Gastrocnemius medialis (tissue), 4 donors: Measurements from ENCODE around the gene TXNRD2.

Experiments used
- CTCF ChIP-seq, 5 experiments: fragments of 450-650 bp in 3 of 5; fragments of 200-600 bp in 2 of 5; sonication (generic) in 2 of 5; IDR thresholded peaks in 4 of 5; conservative IDR thresholded peaks in 1 of 5; 1 replicate in 4 of 5; 2 replicates in 1 of 5; pipeline ENCODE4 v1.5.1; 2016 to 2019; ENCODE audit warnings: antibody characterized with exemption in 5 of 5, mild to moderate bottlenecking in 3 of 5, moderate library complexity in 3 of 5
- POLR2A ChIP-seq, 2 donors: fragments of 450-650 bp; IDR thresholded peaks; one replicate each; pipeline ENCODE4 v1.6.1; 2017; ENCODE audit warnings: antibody characterized with exemption in 2 of 2, mild to moderate bottlenecking in 2 of 2, moderate library complexity in 2 of 2

GRCh38 chr22:19909350-19910179, 32.1 kb downstream of the TXNRD2 start:
- TF ChIP-seq CTCF (IDR thresholded peaks at IDR 0.05 in 4 of 5, conservative IDR thresholded peaks at IDR 0.05 in 1 of 5), result peak; percentile 77 to 93 (median 87)
- no peak for TF ChIP-seq POLR2A (IDR thresholded peaks at IDR 0.05)
